GM23338 (cell line): ENCODE data around the gene TIMM22. TPM values are rescaled to one million over a fixed set of nuclear protein-coding genes. Genes with fewer than 3 reads are reported as not detected.

ENCODE experiments used
- ATAC-seq: fragments of 200-7000 bp; cut with Tn5 transposase; 3 replicates; pipeline ENCODE4 v1.9.1; 2020
- DNase-seq: peaks from one replicate; pipeline ENCODE4 v3.0.0-alpha.2; 2015; ENCODE audit warnings: low spot score
- H2AFZ ChIP-seq: fragments of 200-600 bp; sonication (generic); 2 replicates; pipeline ENCODE4 v1.8.0; 2016; ENCODE audit warnings: antibody characterized with exemption, mild to moderate bottlenecking, moderate library complexity
- H3F3A ChIP-seq: fragments of 200-600 bp; sonication (generic); replicated peaks from 2 replicates; pipeline ENCODE4 v1.8.0; 2017; ENCODE audit warnings: antibody characterized with exemption, mixed run types, low read depth
- H3K27ac ChIP-seq: fragments of 200-600 bp; sonication (generic); 2 replicates; pipeline ENCODE4 v1.6.1; 2016; ENCODE audit warnings: low read depth
- H3K27me3 ChIP-seq: fragments of 200-600 bp; sonication (generic); 2 replicates; pipeline ENCODE4 v1.8.0; 2016; ENCODE audit warnings: mild to moderate bottlenecking, mixed run types, moderate library complexity; ENCODE audit not compliant: insufficient read depth
- H3K36me3 ChIP-seq: fragments of 200-600 bp; sonication (generic); 2 replicates; pipeline ENCODE4 v1.8.0; 2016; ENCODE audit warnings: mild to moderate bottlenecking; ENCODE audit not compliant: insufficient read depth
- H3K4me1 ChIP-seq: fragments of 200-600 bp; sonication (generic); 2 replicates; pipeline ENCODE4 v1.8.0; 2016; ENCODE audit warnings: mild to moderate bottlenecking, moderate library complexity; ENCODE audit not compliant: insufficient read depth
- H3K4me2 ChIP-seq: fragments of 200-600 bp; sonication (generic); 2 replicates; pipeline ENCODE4 v1.7.1; 2017; ENCODE audit warnings: mixed run types
- H3K4me3 ChIP-seq: fragments of 200-600 bp; sonication (generic); 2 replicates; pipeline ENCODE4 v1.6.1; 2016; ENCODE audit warnings: mixed run types
- H3K79me2 ChIP-seq: fragments of 200-600 bp; sonication (generic); replicated peaks from 2 replicates; pipeline ENCODE4 v1.8.0; 2017; ENCODE audit warnings: mild to moderate bottlenecking; ENCODE audit not compliant: insufficient read depth
- H3K9me2 ChIP-seq: fragments of 200-600 bp; sonication (generic); 2 replicates; pipeline ENCODE4 v1.8.0; 2017; ENCODE audit not compliant: insufficient read depth
- H4K20me1 ChIP-seq: fragments of 200-600 bp; sonication (generic); replicated peaks from 2 replicates; pipeline ENCODE4 v1.8.0; 2017; ENCODE audit warnings: mild to moderate bottlenecking; ENCODE audit not compliant: insufficient read depth
- H3K27ac Mint-ChIP-seq: 2 replicates; pipeline ENCODE4 v1.8.0; 2020; ENCODE audit warnings: inconsistent platforms, mild to moderate bottlenecking, moderate library complexity, mixed read lengths
- H3K27me3 Mint-ChIP-seq: 3 replicates; pipeline ENCODE4 v1.8.0; 2022; ENCODE audit warnings: low read depth, mild to moderate bottlenecking, moderate library complexity, mixed read lengths, inconsistent platforms; ENCODE audit not compliant: insufficient read depth, poor library complexity
- H3K36me3 Mint-ChIP-seq: 3 replicates; pipeline ENCODE4 v1.8.0; 2021; ENCODE audit warnings: low read depth, mild to moderate bottlenecking, inconsistent platforms, moderate library complexity, mixed read lengths
- H3K4me1 Mint-ChIP-seq: 3 replicates; pipeline ENCODE4 v1.8.0; 2020; ENCODE audit warnings: mild to moderate bottlenecking, inconsistent platforms, mixed read lengths
- H3K4me3 Mint-ChIP-seq: 3 replicates; pipeline ENCODE4 v1.8.0; 2021; ENCODE audit warnings: moderate library complexity, mild to moderate bottlenecking, inconsistent platforms, mixed read lengths
- H3K9me3 Mint-ChIP-seq: 3 replicates; pipeline ENCODE4 v1.8.0; 2020; ENCODE audit warnings: moderate library complexity, mild to moderate bottlenecking, inconsistent platforms, mixed read lengths
- CREB1 ChIP-seq: fragments of 250-450 bp; sonication (Bioruptor Pico); IDR thresholded peaks from 2 replicates; pipeline ENCODE4 v1.5.0; 2020; ENCODE audit warnings: low read depth, mild to moderate bottlenecking, moderate library complexity
- JUNB ChIP-seq: IDR thresholded peaks from one replicate; pipeline ENCODE4 v1.6.1; 2016; ENCODE audit warnings: antibody characterized with exemption; ENCODE audit not compliant: unreplicated experiment
- NANOG ChIP-seq: IDR thresholded peaks from 2 replicates; pipeline ENCODE4 v1.6.1; 2016; ENCODE audit warnings: antibody characterized with exemption, borderline replicate concordance
- POLR2AphosphoS5 ChIP-seq: IDR thresholded peaks from 2 replicates; pipeline ENCODE4 v1.6.1; 2016; ENCODE audit warnings: antibody characterized with exemption, low read depth
- STAT1 ChIP-seq: IDR thresholded peaks from one replicate; pipeline ENCODE4 v1.6.1; 2016; ENCODE audit warnings: antibody characterized with exemption; ENCODE audit not compliant: unreplicated experiment
- ZNF114 ChIP-seq: fragments of 250-450 bp; sonication (Bioruptor Pico); IDR thresholded peaks from 2 replicates; pipeline ENCODE4 v1.5.0; 2020; ENCODE audit warnings: mild to moderate bottlenecking, moderate library complexity
- ZNF331 ChIP-seq: fragments of 250-450 bp; sonication (Bioruptor Pico); IDR thresholded peaks from 2 replicates; pipeline ENCODE4 v1.5.0; 2020; ENCODE audit warnings: low read depth, mild to moderate bottlenecking, moderate library complexity
- polyA plus RNA-seq: library from polyadenylated mRNA; unstranded; fragments of >200 nt; fragmentation: Nextera tagmentation; extraction: Ambion mirVana; gene quantifications from 2 replicates; pipeline ENCODE4 v1.2.1, GENCODE V29; 2016
- total RNA-seq: library from RNA; depleted of rRNA; stranded (reverse); fragments of >200 nt; shearing (Covaris generic); gene quantifications from 2 replicates; pipeline ENCODE4 v1.2.3, GENCODE V29; 2014
- TF ChIP-seq, protein P1 (sequence below): IDR thresholded peaks from one replicate; pipeline ENCODE4 v1.6.1; 2018; ENCODE audit warnings: antibody characterized with exemption; ENCODE audit not compliant: unreplicated experiment
- TF ChIP-seq, protein P2 (sequence below), 2 experiments: fragments of 200-600 bp in 1 of 2; sonication (generic) in 1 of 2; conservative IDR thresholded peaks; 2 replicates each; pipeline versions ENCODE4 v1.5.1 to v1.6.1; 2016 to 2017; ENCODE audit warnings: antibody characterized with exemption in 2 of 2, low read depth in 2 of 2, mild to moderate bottlenecking in 2 of 2, moderate library complexity in 1 of 2
- TF ChIP-seq, protein P3 (sequence below): IDR thresholded peaks from 2 replicates; pipeline ENCODE4 v1.6.1; 2016; ENCODE audit warnings: antibody characterized with exemption
- TF ChIP-seq, protein P4 (sequence below): fragments of 250-450 bp; sonication (Bioruptor Pico); IDR thresholded peaks from 2 replicates; pipeline ENCODE4 v1.5.0; 2020; ENCODE audit warnings: mild to moderate bottlenecking, moderate library complexity

Gene TIMM22
- total and polyA plus RNA-seq, 2 experiments from 2014 or later: 21.9 to 24.4 TPM

DNA sequence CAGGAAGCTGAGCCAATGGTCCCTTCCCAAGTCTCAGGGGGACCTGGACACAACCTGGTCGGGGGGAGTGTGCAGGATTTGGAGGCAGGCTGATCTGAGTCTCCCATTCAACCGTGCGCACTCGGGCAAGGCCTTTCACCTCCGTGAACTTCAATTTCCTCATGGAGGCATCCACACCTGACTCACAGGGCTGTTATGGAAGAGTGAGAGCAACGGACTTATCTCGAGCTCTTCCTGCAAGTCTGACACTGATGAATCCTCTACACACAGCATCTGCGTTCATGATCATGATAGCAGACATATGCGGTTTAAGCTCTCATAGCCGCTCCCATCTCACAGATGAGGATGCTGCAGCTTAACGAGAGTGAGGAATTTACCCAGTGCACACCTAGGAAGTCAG is 21.6 kb downstream of the TIMM22 start (continued):
- TF ChIP-seq, protein P1, sequence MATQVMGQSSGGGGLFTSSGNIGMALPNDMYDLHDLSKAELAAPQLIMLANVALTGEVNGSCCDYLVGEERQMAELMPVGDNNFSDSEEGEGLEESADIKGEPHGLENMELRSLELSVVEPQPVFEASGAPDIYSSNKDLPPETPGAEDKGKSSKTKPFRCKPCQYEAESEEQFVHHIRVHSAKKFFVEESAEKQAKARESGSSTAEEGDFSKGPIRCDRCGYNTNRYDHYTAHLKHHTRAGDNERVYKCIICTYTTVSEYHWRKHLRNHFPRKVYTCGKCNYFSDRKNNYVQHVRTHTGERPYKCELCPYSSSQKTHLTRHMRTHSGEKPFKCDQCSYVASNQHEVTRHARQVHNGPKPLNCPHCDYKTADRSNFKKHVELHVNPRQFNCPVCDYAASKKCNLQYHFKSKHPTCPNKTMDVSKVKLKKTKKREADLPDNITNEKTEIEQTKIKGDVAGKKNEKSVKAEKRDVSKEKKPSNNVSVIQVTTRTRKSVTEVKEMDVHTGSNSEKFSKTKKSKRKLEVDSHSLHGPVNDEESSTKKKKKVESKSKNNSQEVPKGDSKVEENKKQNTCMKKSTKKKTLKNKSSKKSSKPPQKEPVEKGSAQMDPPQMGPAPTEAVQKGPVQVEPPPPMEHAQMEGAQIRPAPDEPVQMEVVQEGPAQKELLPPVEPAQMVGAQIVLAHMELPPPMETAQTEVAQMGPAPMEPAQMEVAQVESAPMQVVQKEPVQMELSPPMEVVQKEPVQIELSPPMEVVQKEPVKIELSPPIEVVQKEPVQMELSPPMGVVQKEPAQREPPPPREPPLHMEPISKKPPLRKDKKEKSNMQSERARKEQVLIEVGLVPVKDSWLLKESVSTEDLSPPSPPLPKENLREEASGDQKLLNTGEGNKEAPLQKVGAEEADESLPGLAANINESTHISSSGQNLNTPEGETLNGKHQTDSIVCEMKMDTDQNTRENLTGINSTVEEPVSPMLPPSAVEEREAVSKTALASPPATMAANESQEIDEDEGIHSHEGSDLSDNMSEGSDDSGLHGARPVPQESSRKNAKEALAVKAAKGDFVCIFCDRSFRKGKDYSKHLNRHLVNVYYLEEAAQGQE: no peak
- TF ChIP-seq, protein P2, sequence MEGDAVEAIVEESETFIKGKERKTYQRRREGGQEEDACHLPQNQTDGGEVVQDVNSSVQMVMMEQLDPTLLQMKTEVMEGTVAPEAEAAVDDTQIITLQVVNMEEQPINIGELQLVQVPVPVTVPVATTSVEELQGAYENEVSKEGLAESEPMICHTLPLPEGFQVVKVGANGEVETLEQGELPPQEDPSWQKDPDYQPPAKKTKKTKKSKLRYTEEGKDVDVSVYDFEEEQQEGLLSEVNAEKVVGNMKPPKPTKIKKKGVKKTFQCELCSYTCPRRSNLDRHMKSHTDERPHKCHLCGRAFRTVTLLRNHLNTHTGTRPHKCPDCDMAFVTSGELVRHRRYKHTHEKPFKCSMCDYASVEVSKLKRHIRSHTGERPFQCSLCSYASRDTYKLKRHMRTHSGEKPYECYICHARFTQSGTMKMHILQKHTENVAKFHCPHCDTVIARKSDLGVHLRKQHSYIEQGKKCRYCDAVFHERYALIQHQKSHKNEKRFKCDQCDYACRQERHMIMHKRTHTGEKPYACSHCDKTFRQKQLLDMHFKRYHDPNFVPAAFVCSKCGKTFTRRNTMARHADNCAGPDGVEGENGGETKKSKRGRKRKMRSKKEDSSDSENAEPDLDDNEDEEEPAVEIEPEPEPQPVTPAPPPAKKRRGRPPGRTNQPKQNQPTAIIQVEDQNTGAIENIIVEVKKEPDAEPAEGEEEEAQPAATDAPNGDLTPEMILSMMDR (conservative IDR thresholded peaks at IDR 0.05; ENCODE audit: low read depth in 2 of 2): no peak
- TF ChIP-seq CREB1 (CRISPR knock-in tag): no peak
- no peak for TF ChIP-seq ZNF331
- TF ChIP-seq STAT1: no peak

DNA sequence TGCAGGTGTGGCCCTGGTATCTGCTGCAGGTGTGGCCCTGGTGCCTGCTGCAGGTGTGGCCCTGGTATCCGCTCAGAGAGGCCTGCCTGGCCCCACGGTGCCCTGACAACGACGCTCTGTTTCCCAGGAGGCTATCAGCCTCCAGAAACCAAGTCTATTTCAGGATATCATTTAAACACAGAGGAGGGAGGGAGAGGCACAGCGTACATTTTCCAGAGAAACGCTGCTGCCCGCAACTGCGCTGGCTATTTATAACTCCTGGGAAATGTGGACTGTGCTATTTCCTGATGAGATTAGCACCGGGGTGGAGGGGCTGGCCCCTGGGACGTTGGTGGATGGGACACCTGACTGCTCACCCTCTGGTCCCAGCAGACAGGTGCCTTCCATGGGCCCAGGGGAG is 22.5 kb downstream of the TIMM22 start:
- H3K9me2 ChIP-seq: no peaks in the 10 kb centered on the region
- H3K4me1 ChIP-seq: no peaks in the 10 kb centered on the region
- no peak for ATAC-seq
- H3K79me2 ChIP-seq: no peaks in the 10 kb centered on the region
- no peak for DNase-seq
- Mint-ChIP-seq H3K27ac (no peak overlapping the region), H3K27me3 (peaks cover 17% of the 10 kb centered on the region), H3K4me1 (peaks cover 2% of the 10 kb centered on the region; the same call in 1 of the 3 replicates), H3K36me3 (no peaks in the 10 kb centered on the region), H3K9me3 (no peaks in the 10 kb centered on the region), H3K4me3 (no peak overlapping the region)
- H3F3A ChIP-seq: no peaks in the 10 kb centered on the region
- H4K20me1 ChIP-seq: no peaks in the 10 kb centered on the region
- H3K4me3 ChIP-seq: no peak overlapping the region
- no peaks in the 10 kb centered on the region for H3K36me3 ChIP-seq
- H2AFZ ChIP-seq: no peak overlapping the region
- H3K4me2 ChIP-seq: no peak overlapping the region
- H3K27ac ChIP-seq: no peak overlapping the region
- H3K27me3 ChIP-seq: no peaks in the 10 kb centered on the region
- TF ChIP-seq, protein P3, sequence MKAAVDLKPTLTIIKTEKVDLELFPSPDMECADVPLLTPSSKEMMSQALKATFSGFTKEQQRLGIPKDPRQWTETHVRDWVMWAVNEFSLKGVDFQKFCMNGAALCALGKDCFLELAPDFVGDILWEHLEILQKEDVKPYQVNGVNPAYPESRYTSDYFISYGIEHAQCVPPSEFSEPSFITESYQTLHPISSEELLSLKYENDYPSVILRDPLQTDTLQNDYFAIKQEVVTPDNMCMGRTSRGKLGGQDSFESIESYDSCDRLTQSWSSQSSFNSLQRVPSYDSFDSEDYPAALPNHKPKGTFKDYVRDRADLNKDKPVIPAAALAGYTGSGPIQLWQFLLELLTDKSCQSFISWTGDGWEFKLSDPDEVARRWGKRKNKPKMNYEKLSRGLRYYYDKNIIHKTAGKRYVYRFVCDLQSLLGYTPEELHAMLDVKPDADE: no peak
- TF ChIP-seq, protein P2 (conservative IDR thresholded peaks at IDR 0.05; ENCODE audit: low read depth in 2 of 2): no peak
- TF ChIP-seq ZNF114 (CRISPR knock-in tag) (no peak), STAT1 (no peak), POLR2AphosphoS5 (no peak), JUNB (no peak), NANOG (no peak)
- TF ChIP-seq, protein P4, sequence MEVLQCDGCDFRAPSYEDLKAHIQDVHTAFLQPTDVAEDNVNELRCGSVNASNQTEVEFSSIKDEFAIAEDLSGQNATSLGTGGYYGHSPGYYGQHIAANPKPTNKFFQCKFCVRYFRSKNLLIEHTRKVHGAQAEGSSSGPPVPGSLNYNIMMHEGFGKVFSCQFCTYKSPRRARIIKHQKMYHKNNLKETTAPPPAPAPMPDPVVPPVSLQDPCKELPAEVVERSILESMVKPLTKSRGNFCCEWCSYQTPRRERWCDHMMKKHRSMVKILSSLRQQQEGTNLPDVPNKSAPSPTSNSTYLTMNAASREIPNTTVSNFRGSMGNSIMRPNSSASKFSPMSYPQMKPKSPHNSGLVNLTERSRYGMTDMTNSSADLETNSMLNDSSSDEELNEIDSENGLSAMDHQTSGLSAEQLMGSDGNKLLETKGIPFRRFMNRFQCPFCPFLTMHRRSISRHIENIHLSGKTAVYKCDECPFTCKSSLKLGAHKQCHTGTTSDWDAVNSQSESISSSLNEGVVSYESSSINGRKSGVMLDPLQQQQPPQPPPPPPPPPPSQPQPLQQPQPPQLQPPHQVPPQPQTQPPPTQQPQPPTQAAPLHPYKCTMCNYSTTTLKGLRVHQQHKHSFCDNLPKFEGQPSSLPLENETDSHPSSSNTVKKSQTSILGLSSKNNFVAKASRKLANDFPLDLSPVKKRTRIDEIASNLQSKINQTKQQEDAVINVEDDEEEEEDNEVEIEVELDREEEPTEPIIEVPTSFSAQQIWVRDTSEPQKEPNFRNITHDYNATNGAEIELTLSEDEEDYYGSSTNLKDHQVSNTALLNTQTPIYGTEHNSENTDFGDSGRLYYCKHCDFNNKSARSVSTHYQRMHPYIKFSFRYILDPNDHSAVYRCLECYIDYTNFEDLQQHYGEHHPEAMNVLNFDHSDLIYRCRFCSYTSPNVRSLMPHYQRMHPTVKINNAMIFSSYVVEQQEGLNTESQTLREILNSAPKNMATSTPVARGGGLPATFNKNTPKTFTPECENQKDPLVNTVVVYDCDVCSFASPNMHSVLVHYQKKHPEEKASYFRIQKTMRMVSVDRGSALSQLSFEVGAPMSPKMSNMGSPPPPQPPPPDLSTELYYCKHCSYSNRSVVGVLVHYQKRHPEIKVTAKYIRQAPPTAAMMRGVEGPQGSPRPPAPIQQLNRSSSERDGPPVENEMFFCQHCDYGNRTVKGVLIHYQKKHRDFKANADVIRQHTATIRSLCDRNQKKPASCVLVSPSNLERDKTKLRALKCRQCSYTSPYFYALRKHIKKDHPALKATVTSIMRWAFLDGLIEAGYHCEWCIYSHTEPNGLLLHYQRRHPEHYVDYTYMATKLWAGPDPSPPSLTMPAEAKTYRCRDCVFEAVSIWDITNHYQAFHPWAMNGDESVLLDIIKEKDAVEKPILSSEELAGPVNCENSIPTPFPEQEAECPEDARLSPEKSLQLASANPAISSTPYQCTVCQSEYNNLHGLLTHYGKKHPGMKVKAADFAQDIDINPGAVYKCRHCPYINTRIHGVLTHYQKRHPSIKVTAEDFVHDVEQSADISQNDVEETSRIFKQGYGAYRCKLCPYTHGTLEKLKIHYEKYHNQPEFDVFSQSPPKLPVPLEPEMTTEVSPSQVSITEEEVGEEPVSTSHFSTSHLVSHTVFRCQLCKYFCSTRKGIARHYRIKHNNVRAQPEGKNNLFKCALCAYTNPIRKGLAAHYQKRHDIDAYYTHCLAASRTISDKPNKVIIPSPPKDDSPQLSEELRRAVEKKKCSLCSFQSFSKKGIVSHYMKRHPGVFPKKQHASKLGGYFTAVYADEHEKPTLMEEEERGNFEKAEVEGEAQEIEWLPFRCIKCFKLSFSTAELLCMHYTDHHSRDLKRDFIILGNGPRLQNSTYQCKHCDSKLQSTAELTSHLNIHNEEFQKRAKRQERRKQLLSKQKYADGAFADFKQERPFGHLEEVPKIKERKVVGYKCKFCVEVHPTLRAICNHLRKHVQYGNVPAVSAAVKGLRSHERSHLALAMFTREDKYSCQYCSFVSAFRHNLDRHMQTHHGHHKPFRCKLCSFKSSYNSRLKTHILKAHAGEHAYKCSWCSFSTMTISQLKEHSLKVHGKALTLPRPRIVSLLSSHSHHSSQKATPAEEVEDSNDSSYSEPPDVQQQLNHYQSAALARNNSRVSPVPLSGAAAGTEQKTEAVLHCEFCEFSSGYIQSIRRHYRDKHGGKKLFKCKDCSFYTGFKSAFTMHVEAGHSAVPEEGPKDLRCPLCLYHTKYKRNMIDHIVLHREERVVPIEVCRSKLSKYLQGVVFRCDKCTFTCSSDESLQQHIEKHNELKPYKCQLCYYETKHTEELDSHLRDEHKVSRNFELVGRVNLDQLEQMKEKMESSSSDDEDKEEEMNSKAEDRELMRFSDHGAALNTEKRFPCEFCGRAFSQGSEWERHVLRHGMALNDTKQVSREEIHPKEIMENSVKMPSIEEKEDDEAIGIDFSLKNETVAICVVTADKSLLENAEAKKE (CRISPR knock-in tag): no peak
